Liver (tissue), 2 donors: Measurements from ENCODE around the gene NRM.

Experiments
- CTCF ChIP-seq: fragments of 150-350 bp; IDR thresholded peaks from 2 replicates; pipeline ENCODE4 v1.5.1; 2017; ENCODE audit warnings: improper control_type of control experiment, low read depth, low read length; ENCODE audit not compliant: missing input control
- YY1 ChIP-seq: IDR thresholded peaks from 2 replicates; pipeline ENCODE4 v1.6.1; 2016; ENCODE audit warnings: antibody characterized with exemption, mild to moderate bottlenecking
- ZBTB33 ChIP-seq: IDR thresholded peaks from 2 replicates; pipeline ENCODE4 v1.6.1; 2016; ENCODE audit warnings: antibody characterized with exemption
- donor health status: healthy.

GRCh38 chr6:30686908-30687658 lies 3.7 kb downstream of the NRM start:
- TF ChIP-seq CTCF (no peak), ZBTB33 (no peak), YY1 (peak; percentile 9)
